Stimulated activated CD8-positive, alpha-beta memory T cell treated with anti-CD3 and anti-CD28 coated beads, Interleukin-4, amount 100 ng/mL, for 1 hour (primary cell): ENCODE data around the gene CWC15.
"Not testable (repeated sequence)": the region's sequence is repeated elsewhere in the genome, so short reads cannot be mapped to it uniquely, and the experiment has no call there.

Source experiments
- DNase-seq, 2 donors: peaks; one replicate each; pipeline ENCODE4 v3.0.0-alpha.2; 2020; ENCODE audit warnings: low read depth in 2 of 2, low spot score in 1 of 2

Gene CWC15

DNA sequence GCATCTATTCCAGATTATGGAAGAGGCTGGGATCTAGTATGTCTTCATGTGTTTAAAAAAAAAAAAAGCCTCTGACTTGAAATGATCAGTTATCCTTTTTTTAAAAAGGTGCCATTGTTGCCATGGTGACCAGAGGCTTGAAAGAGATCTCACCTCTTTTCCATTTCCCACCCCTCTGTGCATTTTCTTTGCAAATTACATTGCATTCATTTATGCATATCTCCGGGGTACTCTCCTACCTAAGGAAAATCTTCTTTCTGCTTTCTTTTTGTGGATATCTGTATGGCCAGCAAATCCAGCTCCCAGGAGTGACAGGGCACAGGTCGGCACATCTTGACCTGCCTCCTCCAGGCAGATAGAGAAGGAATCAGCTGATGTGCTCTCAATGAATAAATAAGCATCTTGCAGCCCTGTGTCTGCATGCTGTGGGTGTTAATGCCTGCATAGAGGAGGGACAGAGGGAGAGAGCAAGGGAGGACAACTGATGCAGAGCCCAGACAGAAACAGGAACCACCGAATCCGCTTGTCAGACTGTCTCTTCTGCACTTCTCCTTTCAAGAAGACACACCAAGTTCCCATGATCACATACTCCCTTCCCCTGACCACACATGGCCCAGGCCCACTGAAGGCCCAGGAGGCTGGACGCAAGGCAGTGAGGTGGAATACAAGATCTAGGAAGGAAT, 50.9 kb downstream of the CWC15 start:
- no peak for DNase-seq

- DNase-seq = no peak
Observed at GRCh38 chr11:94920311-94920710, 53.0 kb downstream of the CWC15 start.

GRCh38 chr11:94913718-94914394, 59.5 kb downstream of the CWC15 start:
- not testable (repeated sequence) for DNase-seq

DNA sequence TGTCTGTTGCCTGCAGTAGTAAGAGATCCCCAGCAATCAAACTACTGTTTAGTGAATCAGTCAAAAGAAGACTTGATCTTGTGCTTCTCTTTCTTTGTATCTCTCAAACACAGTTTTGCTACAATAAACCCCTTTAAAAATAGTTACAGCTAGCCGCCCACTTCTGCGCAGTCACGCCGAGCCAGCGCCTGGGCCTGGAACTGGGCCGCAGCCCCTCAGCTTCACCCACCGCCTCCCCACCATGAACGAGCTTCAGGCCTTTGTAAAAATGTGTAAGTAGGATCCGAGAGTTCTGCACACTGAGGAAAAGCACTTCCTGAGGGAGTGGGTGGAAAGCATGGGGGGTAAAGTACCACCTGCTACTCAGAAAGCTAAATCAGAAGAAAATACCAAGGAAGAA, 60.5 kb downstream of the CWC15 start:
- DNase-seq = no peak
